Measurements from ENCODE around the gene SPTBN1. TPM values are rescaled to one million over a fixed set of nuclear protein-coding genes. Genes with fewer than 3 reads are reported as not detected.

SPTBN1 gene
- total and polyA plus RNA-seq, 2 of the 13 experiments (the other 11 are each of a cell fraction or from before 2014, with no cell fraction given) = 123 to 299 TPM

- Histone ChIP-seq H2AFZ (ENCODE audit: low read length) (no peak overlapping the region), H3K27me3 (ENCODE audit: control insufficient read depth in 1 of 2, insufficient read depth in 2 of 2, low read length in 2 of 2) (no peaks in the 10 kb centered on the region), H3K36me3 (replicated peaks in 1 of 2; ENCODE audit: control insufficient read depth in 1 of 2, insufficient read depth in 2 of 2, low read length in 2 of 2) (peaks cover 2 to 3% of the 10 kb centered on the region in 2 experiments; a peak in 2 of 5 replicates), H3K79me2 (ENCODE audit: insufficient read depth, low read length) (peaks cover 90% of the 10 kb centered on the region), H3K4me3 (replicated peaks in 1 of 3; ENCODE audit: insufficient read depth in 1 of 3, low read depth in 2 of 3, low read length in 3 of 3) (no peak overlapping the region), H3K9me3 (ENCODE audit: low read length) (no peaks in the 10 kb centered on the region), H3K9ac (ENCODE audit: insufficient read depth, low read depth, low read length) (no peak overlapping the region), H4K20me1 (ENCODE audit: insufficient read depth, low read length) (peaks cover 35% of the 10 kb centered on the region), H3K4me1 (ENCODE audit: insufficient read depth, low read length) (peaks cover 44% of the 10 kb centered on the region), H3K27ac (ENCODE audit: extremely low read length, insufficient read depth, low read length) (no peak overlapping the region), H3K4me2 (ENCODE audit: low read depth, low read length) (no peak overlapping the region)
- WGBS (ENCODE audit: low lambda C conversion rate) = 91% methylated on average over 6 of the region's 6 CpGs
- no peak for DNase-seq (ENCODE audit: low spot score)
- BruUV-seq (replicated peaks) = TSS peak; percentile 5
- POLR2A ChIA-PET = interaction anchor here (0.9 kb wide), 1 partner anchor 13 kb away, joined by 3 read pairs; no protein-coding TSS in a partner anchor
- intact Hi-C loops (cut with micrococcal nuclease; ENCODE audit: unreplicated experiment) (no loop called here), in situ Hi-C loops (cut with HindIII; ENCODE audit: extremely low pct_ligation_motif_present, low pct_unique_long_range_greater_than_20kb) (no loop called here)
- CTCF ChIA-PET (ENCODE audit: low intra/inter-chr PET ratio, low total read pairs) = no interaction called here
- peak; percentile 26 for FAIRE-seq
- ATAC-seq = peak; percentile 40; the same call in 2 of the 3 replicates
- TF ChIP-seq NPAS2 (CRISPR knock-in tag; IDR thresholded peaks at IDR 0.05; ENCODE audit: borderline replicate concordance) = no peak
- TF ChIP-seq TARDBP (CRISPR knock-in tag; IDR thresholded peaks at IDR 0.05) = no peak
- TF ChIP-seq CHCHD3 (CRISPR knock-in tag; IDR thresholded peaks at IDR 0.05) = no peak
- TF ChIP-seq ZNF530 (CRISPR knock-in tag; IDR thresholded peaks at IDR 0.05; ENCODE audit: low read depth) = no peak
- no peak for TF ChIP-seq ERF (CRISPR knock-in tag; IDR thresholded peaks at IDR 0.05)
- TF ChIP-seq ZFY (CRISPR knock-in tag; IDR thresholded peaks at IDR 0.05) = no peak
Observed at GRCh38 chr2:54470266-54470938, 14.3 kb downstream of the SPTBN1 start.

- 32% methylated on average over 1 of the region's 1 CpG for WGBS (ENCODE audit: low lambda C conversion rate)
- Histone ChIP-seq H3K27me3 (ENCODE audit: control insufficient read depth in 1 of 2, insufficient read depth in 2 of 2, low read length in 2 of 2) (no peaks in the 10 kb centered on the region), H4K20me1 (ENCODE audit: insufficient read depth, low read length) (peaks cover 39% of the 10 kb centered on the region), H3K4me2 (ENCODE audit: low read depth, low read length) (no peak overlapping the region), H3K9ac (ENCODE audit: insufficient read depth, low read depth, low read length) (no peak overlapping the region), H3K4me3 (replicated peaks in 1 of 3; ENCODE audit: insufficient read depth in 1 of 3, low read depth in 2 of 3, low read length in 3 of 3) (no peak overlapping the region), H2AFZ (ENCODE audit: low read length) (no peak overlapping the region), H3K79me2 (ENCODE audit: insufficient read depth, low read length) (peaks cover 91% of the 10 kb centered on the region), H3K27ac (ENCODE audit: extremely low read length, insufficient read depth, low read length) (no peak overlapping the region), H3K4me1 (ENCODE audit: insufficient read depth, low read length) (peaks cover 53% of the 10 kb centered on the region), H3K36me3 (replicated peaks in 1 of 2; ENCODE audit: control insufficient read depth in 1 of 2, insufficient read depth in 2 of 2, low read length in 2 of 2) (peaks cover 2 to 3% of the 10 kb centered on the region in 2 experiments; a peak in 2 of 5 replicates), H3K9me3 (ENCODE audit: low read length) (no peaks in the 10 kb centered on the region)
- DNase-seq (ENCODE audit: low spot score) (peak; percentile 90), ATAC-seq (peak; percentile 74), FAIRE-seq (peak; percentile 98)
- intact Hi-C loops (cut with micrococcal nuclease; ENCODE audit: unreplicated experiment) (no loop called here), in situ Hi-C loops (cut with HindIII; ENCODE audit: extremely low pct_ligation_motif_present, low pct_unique_long_range_greater_than_20kb) (no loop called here)
- POLR2A ChIA-PET = interaction anchor here (0.7 to 1.3 kb wide), 2 partner anchors 12 to 14 kb away, joined by 3 read pairs; no protein-coding TSS in a partner anchor
- CTCF ChIA-PET (ENCODE audit: low intra/inter-chr PET ratio, low total read pairs) = no interaction called here
- no TSS peak for BruUV-seq (replicated peaks)
- TF ChIP-seq CEBPB (IDR thresholded peaks at IDR 0.05; ENCODE audit: borderline replicate concordance, low read depth, low read length) (no peak; the same call in 1 of the 2 replicates), KMT2A (CRISPR knock-in tag; IDR thresholded peaks at IDR 0.05) (peak; percentile 43; the same call in 1 of the 2 replicates), ARID5B (CRISPR knock-in tag; IDR thresholded peaks at IDR 0.05) (peak; percentile 68), BCLAF1 (IDR thresholded peaks at IDR 0.05) (no peak)
Observed at GRCh38 chr2:54471221-54471711, 15.1 kb downstream of the SPTBN1 start.
